Calu3 (cell line): ENCODE data around the gene NUP93. TPM values are rescaled to one million over a fixed set of nuclear protein-coding genes. Genes with fewer than 3 reads are reported as not detected.
A peak's percentile ranks its signal among the peaks of the same experiment; 100 is the strongest.

ENCODE experiments used
- BruUV-seq: library from RNA; stranded (reverse); fragments of 400-500 nt; replicated peaks from 2 replicates; lab custom pipeline; 2021; lab: Mats Ljungman, UMichigan
- CTCF ChIA-PET: fragments of 300-600 bp; sonication (Branson Sonifier 250); formaldehyde crosslinking; loops from one replicate; lab custom pipeline; 2022; ENCODE audit warnings: antibody characterized with exemption; lab: Charles Lee
- DNase-seq: peaks from one replicate; pipeline ENCODE4 v3.0.0; 2022
- H3K27ac Mint-ChIP-seq: one replicate; pipeline ENCODE4 v1.8.0; 2022; ENCODE audit warnings: mixed read lengths; ENCODE audit not compliant: unreplicated experiment
- H3K27me3 Mint-ChIP-seq: one replicate; pipeline ENCODE4 v1.8.0; 2022; ENCODE audit warnings: mixed read lengths; ENCODE audit not compliant: unreplicated experiment
- H3K36me3 Mint-ChIP-seq: one replicate; pipeline ENCODE4 v1.8.0; 2022; ENCODE audit warnings: mild to moderate bottlenecking, moderate library complexity, mixed read lengths; ENCODE audit not compliant: insufficient read depth, unreplicated experiment
- H3K4me1 Mint-ChIP-seq: one replicate; pipeline ENCODE4 v1.8.0; 2022; ENCODE audit warnings: mild to moderate bottlenecking, low read depth, mixed read lengths; ENCODE audit not compliant: unreplicated experiment
- H3K4me3 Mint-ChIP-seq: one replicate; pipeline ENCODE4 v1.8.0; 2022; ENCODE audit warnings: mild to moderate bottlenecking, low read depth, moderate library complexity, mixed read lengths; ENCODE audit not compliant: unreplicated experiment
- H3K9me3 Mint-ChIP-seq: one replicate; pipeline ENCODE4 v1.8.0; 2022; ENCODE audit warnings: low read depth, mixed read lengths; ENCODE audit not compliant: unreplicated experiment
- intact Hi-C: fragments of 100-400 bp; cut with micrococcal nuclease; formaldehyde crosslinking; loops from one replicate; pipeline ENCODE4 v1.10.0; 2022; ENCODE audit not compliant: unreplicated experiment
- total RNA-seq: library from RNA; stranded (reverse); gene quantifications from 2 replicates; pipeline ENCODE4 v1.2.3, GENCODE V29; 2022
- TF ChIP-seq, protein P1 (sequence below): fragments of 200-600 bp; IDR thresholded peaks from one replicate; pipeline ENCODE4 v1.8.0; 2022; ENCODE audit warnings: antibody characterized with exemption; ENCODE audit not compliant: unreplicated experiment

The NUP93 gene
- total RNA-seq, 1 experiment from 2014 or later, result 120 TPM

DNA sequence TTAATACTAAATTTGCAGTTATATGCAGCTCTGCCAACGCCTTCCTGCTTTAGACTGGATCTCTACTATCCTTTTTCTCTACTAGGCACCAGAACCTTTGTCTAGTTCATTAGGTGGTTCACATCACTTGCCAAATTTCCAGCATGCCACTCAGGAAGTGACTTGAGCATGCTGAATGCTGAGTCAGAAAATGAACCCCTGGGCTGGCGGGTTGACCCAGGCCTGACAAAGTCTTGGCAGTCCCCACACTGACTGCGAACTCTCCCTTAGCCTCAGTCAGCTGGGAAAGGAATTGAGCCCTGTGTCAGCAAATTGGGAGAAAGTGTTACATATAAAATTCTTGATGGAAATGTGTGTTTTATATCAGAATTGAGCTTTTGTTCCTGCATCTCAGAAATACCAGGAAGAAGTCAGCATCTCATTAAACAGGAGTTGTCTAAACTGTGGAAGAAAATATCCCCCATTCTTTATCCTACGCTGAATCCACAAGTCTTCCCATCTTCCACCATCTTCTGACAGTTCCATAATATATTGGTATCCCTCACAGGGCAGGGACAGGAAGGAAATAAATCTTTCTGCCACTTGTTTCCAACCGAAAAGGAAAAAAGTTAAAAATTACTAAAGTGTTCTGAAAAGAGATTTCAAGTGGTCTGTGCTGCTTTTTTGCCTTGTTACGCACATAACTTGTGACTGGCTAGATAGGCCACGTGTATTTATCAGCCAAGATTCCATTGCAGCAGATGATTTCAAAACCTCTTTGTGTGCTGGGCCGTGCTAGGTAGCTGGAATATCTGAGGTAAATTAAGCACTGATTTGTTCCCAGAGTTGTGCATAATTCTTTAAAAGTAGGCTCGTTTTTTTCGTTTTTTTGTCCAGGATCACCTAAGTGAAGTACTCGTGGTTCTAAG lies 118.4 kb downstream of the NUP93 start:
- no peak overlapping the region for H3K4me3 Mint-ChIP-seq
- H3K9me3 Mint-ChIP-seq, result no peaks in the 10 kb centered on the region
- intact Hi-C loops, result no loop called here
- TF ChIP-seq, protein P1, sequence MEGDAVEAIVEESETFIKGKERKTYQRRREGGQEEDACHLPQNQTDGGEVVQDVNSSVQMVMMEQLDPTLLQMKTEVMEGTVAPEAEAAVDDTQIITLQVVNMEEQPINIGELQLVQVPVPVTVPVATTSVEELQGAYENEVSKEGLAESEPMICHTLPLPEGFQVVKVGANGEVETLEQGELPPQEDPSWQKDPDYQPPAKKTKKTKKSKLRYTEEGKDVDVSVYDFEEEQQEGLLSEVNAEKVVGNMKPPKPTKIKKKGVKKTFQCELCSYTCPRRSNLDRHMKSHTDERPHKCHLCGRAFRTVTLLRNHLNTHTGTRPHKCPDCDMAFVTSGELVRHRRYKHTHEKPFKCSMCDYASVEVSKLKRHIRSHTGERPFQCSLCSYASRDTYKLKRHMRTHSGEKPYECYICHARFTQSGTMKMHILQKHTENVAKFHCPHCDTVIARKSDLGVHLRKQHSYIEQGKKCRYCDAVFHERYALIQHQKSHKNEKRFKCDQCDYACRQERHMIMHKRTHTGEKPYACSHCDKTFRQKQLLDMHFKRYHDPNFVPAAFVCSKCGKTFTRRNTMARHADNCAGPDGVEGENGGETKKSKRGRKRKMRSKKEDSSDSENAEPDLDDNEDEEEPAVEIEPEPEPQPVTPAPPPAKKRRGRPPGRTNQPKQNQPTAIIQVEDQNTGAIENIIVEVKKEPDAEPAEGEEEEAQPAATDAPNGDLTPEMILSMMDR, result no peak
- TSS peak; percentile 14 for BruUV-seq
- no peaks in the 10 kb centered on the region for H3K4me1 Mint-ChIP-seq
- H3K36me3 Mint-ChIP-seq, result no peaks in the 10 kb centered on the region
- no peak overlapping the region for H3K27ac Mint-ChIP-seq
- no peaks in the 10 kb centered on the region for H3K27me3 Mint-ChIP-seq
- CTCF ChIA-PET, result interaction anchor here (1.5 kb wide), 1 partner anchor 11 kb away, joined by 3 read pairs; no protein-coding TSS in a partner anchor
- DNase-seq, result no peak

DNA sequence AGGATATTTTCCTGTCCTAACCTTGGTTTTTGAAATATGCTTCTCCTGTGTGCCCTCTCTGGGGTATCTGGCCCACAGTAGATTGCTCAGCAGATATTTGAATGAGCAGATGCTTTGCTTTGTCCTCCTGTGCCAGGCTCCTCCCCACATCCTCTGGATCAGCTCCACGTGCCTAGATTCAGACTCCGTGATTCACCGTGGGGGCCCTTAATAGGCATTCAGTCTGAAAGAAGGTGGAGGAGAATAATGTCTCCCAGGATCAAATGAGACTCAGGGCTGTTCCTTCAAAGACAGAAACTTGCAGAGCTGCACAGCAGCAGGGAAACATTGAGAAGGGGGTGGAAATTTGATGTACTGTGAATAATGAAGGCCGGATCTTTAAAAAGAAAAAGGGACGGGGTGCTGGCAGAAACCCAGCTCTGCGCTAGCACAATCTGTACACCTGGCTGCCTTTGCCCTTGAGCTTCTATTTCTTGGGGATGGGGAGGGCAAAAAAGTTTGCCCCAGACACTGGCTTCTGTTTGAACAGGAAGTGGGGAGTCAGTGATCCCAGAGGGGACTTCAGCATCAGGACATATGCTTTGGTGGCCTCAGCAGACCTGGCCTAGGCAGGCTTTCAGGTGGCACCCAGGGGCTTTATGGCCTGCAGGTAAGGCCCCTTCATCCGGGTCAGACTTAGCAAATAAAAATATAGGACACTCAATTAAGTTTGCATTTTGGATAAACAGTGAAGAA lies 119.2 kb downstream of the NUP93 start:
- H3K27ac Mint-ChIP-seq, result no peak overlapping the region
- H3K4me3 Mint-ChIP-seq, result no peak overlapping the region
- no peaks in the 10 kb centered on the region for H3K36me3 Mint-ChIP-seq
- no TSS peak for BruUV-seq
- intact Hi-C loops, result no loop called here
- CTCF ChIA-PET, result no interaction called here
- TF ChIP-seq, protein P1, result no peak
- H3K27me3 Mint-ChIP-seq, result no peaks in the 10 kb centered on the region
- no peaks in the 10 kb centered on the region for H3K9me3 Mint-ChIP-seq
- no peak for DNase-seq
- H3K4me1 Mint-ChIP-seq, result no peaks in the 10 kb centered on the region

DNA sequence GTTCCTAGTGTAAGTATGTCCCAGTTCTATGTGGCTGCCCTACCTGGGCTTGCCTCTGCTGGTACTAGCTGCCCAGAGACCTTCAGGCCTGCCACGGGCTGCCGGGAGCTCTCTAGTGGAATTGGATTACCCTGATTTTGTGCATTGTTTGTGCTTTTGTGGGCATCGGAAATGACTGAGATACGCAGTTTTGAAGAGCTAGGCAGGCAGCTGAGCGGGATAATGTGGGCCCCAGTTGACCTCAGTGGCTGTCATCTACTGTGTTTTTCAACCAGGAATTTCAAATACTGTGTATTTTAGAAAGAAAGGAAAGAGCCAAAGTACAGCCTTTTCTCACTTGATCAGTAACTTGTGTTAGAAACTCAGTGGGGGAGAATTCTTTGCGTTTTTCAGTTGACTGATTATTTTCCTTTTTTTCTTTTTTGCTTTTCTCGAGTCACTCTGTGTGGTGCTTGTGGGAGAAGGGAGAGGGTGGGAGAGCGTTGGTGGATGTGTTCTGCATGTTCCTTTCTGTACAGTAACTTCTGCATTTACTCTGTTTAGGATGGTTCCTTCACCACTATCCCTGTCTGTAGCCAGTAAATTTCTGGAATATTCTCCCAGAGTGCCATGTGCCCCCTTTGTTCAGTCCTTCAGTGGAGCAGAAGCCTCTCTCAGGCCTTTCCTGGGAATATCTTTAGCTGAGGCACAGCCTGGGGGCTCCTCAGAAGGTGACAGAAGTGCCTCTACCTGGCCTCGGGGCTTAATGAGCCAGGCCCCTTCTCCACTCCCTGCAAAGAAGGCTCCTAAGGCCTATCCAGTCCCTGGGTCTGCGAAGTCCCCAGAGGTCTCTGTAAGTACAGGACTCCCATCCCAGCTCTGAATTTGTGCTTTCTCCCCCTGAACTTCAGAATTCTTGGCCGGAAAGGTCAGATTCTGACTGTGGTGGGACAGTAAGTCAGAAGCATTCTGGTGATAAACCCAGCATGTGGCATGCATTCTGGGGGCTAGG lies 120.1 kb downstream of the NUP93 start:
- no peak for DNase-seq
- CTCF ChIA-PET, result no interaction called here
- intact Hi-C loops, result no loop called here
- H3K4me3 Mint-ChIP-seq, result no peak overlapping the region
- H3K27ac Mint-ChIP-seq, result no peak overlapping the region
- no peaks in the 10 kb centered on the region for H3K9me3 Mint-ChIP-seq
- no TSS peak for BruUV-seq
- H3K27me3 Mint-ChIP-seq, result no peaks in the 10 kb centered on the region
- H3K4me1 Mint-ChIP-seq, result no peaks in the 10 kb centered on the region
- TF ChIP-seq, protein P1, result no peak
- H3K36me3 Mint-ChIP-seq, result no peaks in the 10 kb centered on the region
